Nephron (organoid): ENCODE measurements around the gene CWF19L2.

Experiments used
- H3K27ac Mint-ChIP-seq, 3 experiments: 2 replicates each; pipeline ENCODE4 v1.8.0; 2020; ENCODE audit warnings: mixed read lengths in 3 of 3, mild to moderate bottlenecking in 2 of 3, moderate library complexity in 1 of 3
- H3K27me3 Mint-ChIP-seq: 2 replicates; pipeline ENCODE4 v1.8.0; 2021; ENCODE audit warnings: low read depth, mild to moderate bottlenecking, moderate library complexity, mixed read lengths
- H3K36me3 Mint-ChIP-seq: 2 replicates; pipeline ENCODE4 v1.8.0; 2020; ENCODE audit warnings: low read depth, mixed read lengths
- H3K4me1 Mint-ChIP-seq: 2 replicates; pipeline ENCODE4 v1.8.0; 2020; ENCODE audit warnings: mixed read lengths
- H3K4me3 Mint-ChIP-seq, 3 experiments: 2 replicates each; pipeline ENCODE4 v1.8.0; 2020; ENCODE audit warnings: mild to moderate bottlenecking in 3 of 3, mixed read lengths in 3 of 3, moderate library complexity in 2 of 3
- H3K9me3 Mint-ChIP-seq: 2 replicates; pipeline ENCODE4 v1.8.0; 2020; ENCODE audit warnings: mixed read lengths
- CTCF ChIP-seq, 3 experiments: fragments of 200-600 bp; sonication (generic); IDR thresholded peaks; one replicate each; pipeline ENCODE4 v1.5.0; 2021; ENCODE audit warnings: antibody characterized with exemption in 3 of 3; ENCODE audit not compliant: unreplicated experiment in 3 of 3

Gene CWF19L2

GRCh38 chr11:107494055-107494454, 36.4 kb upstream of the CWF19L2 start:
- peak overlapping the region in 1 of 3 experiments; percentile 4 for H3K27ac Mint-ChIP-seq
- H3K9me3 Mint-ChIP-seq = no peaks in the 10 kb centered on the region
- TF ChIP-seq CTCF (IDR thresholded peaks at IDR 0.05; ENCODE audit: unreplicated experiment in 3 of 3) = no peak
- no peaks in the 10 kb centered on the region for H3K36me3 Mint-ChIP-seq
- H3K4me1 Mint-ChIP-seq = peaks cover 5% of the 10 kb centered on the region
- H3K27me3 Mint-ChIP-seq = no peaks in the 10 kb centered on the region
- no peak overlapping the region for H3K4me3 Mint-ChIP-seq

- H3K4me3 Mint-ChIP-seq = no peak overlapping the region
- TF ChIP-seq CTCF (IDR thresholded peaks at IDR 0.05; ENCODE audit: unreplicated experiment in 3 of 3) = no peak
- no peaks in the 10 kb centered on the region for H3K36me3 Mint-ChIP-seq
- H3K9me3 Mint-ChIP-seq = no peaks in the 10 kb centered on the region
- peaks cover 5% of the 10 kb centered on the region for H3K4me1 Mint-ChIP-seq
- no peaks in the 10 kb centered on the region for H3K27me3 Mint-ChIP-seq
- no peak overlapping the region for H3K27ac Mint-ChIP-seq
Observed at GRCh38 chr11:107493117-107493516, 35.5 kb upstream of the CWF19L2 start.

- Mint-ChIP-seq H3K36me3 (no peaks in the 10 kb centered on the region), H3K4me1 (peaks cover 2% of the 10 kb centered on the region), H3K27ac (no peak overlapping the region), H3K4me3 (no peak overlapping the region), H3K27me3 (no peaks in the 10 kb centered on the region), H3K9me3 (no peaks in the 10 kb centered on the region)
- no peak for TF ChIP-seq CTCF (IDR thresholded peaks at IDR 0.05; ENCODE audit: unreplicated experiment in 3 of 3)
Observed at GRCh38 chr11:107490836-107491235, 33.2 kb upstream of the CWF19L2 start.

- Mint-ChIP-seq H3K36me3 (no peaks in the 10 kb centered on the region), H3K27me3 (no peaks in the 10 kb centered on the region), H3K9me3 (no peaks in the 10 kb centered on the region), H3K4me3 (no peak overlapping the region), H3K27ac (no peak overlapping the region), H3K4me1 (peaks cover 7% of the 10 kb centered on the region)
- no peak for TF ChIP-seq CTCF (IDR thresholded peaks at IDR 0.05; ENCODE audit: unreplicated experiment in 3 of 3)
Observed at GRCh38 chr11:107482234-107482633, 24.6 kb upstream of the CWF19L2 start.

- H3K27ac Mint-ChIP-seq = no peak overlapping the region
- H3K4me1 Mint-ChIP-seq = peaks cover 10% of the 10 kb centered on the region
- no peak overlapping the region for H3K4me3 Mint-ChIP-seq
- H3K36me3 Mint-ChIP-seq = no peaks in the 10 kb centered on the region
- no peak for TF ChIP-seq CTCF (IDR thresholded peaks at IDR 0.05; ENCODE audit: unreplicated experiment in 3 of 3)
- peaks cover 4% of the 10 kb centered on the region for H3K27me3 Mint-ChIP-seq
- H3K9me3 Mint-ChIP-seq = no peaks in the 10 kb centered on the region
Observed at GRCh38 chr11:107478922-107479321, 21.3 kb upstream of the CWF19L2 start.

- Mint-ChIP-seq H3K4me1 (peaks cover 15% of the 10 kb centered on the region), H3K27me3 (peaks cover 4% of the 10 kb centered on the region), H3K27ac (peak overlapping the region in 2 of 3 experiments; percentile 17 to 63), H3K36me3 (no peaks in the 10 kb centered on the region), H3K4me3 (no peak overlapping the region), H3K9me3 (no peaks in the 10 kb centered on the region)
- TF ChIP-seq CTCF (IDR thresholded peaks at IDR 0.05; ENCODE audit: unreplicated experiment in 3 of 3) = no peak
Observed at GRCh38 chr11:107477820-107478219, 20.2 kb upstream of the CWF19L2 start.
